HK-2 (cell line): ENCODE data around the gene FIBCD1.

Experiments
- DNase-seq: peaks from one replicate; pipeline ENCODE4 v3.0.0-alpha.2; 2018; ENCODE audit not compliant: unreplicated experiment

FIBCD1 gene, protein sequence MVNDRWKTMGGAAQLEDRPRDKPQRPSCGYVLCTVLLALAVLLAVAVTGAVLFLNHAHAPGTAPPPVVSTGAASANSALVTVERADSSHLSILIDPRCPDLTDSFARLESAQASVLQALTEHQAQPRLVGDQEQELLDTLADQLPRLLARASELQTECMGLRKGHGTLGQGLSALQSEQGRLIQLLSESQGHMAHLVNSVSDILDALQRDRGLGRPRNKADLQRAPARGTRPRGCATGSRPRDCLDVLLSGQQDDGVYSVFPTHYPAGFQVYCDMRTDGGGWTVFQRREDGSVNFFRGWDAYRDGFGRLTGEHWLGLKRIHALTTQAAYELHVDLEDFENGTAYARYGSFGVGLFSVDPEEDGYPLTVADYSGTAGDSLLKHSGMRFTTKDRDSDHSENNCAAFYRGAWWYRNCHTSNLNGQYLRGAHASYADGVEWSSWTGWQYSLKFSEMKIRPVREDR

DNA sequence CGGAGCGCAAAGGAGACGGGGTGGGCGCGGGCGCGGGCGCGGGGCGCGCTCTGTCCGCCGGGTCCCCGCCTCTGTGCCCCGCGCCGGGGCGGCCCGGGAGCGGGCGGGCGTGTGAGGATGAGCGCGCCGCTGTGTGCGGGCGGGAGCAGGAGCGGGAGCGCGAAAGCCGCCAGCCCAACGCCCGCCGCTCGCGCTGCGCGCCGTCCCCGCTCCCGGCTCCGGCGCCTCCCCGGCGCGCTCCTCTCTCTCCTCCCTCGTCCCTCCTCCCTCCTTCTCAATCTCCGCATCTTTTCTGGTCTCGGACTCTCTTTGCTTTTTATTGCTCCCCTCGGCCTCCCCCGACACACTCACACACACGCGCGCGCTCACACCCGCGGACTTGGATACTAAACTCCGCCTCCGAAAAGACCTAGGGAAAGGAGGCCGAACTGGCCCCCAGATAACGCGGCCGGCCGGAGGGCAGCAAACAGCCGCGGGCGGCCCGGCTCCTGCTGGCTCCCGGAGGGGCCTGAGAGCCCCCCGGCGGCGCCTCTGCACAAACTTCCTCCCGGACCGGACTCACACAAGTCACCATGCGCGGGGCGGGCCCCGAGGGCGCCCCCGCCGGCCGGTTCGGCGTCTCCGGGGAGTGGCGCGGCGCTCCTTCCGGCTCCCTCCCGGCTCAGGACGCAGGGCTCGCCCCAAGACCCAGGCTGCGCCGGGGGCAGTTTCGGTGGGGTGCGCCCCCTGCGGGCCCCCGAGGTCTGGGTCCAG is at the start of gene FIBCD1:
Gene FIBCD1, minus strand, starts transcription at position 596 of the 753 bp plus-strand sequence. CDS start 640 bp downstream, outside the sequence.
- DNase-seq = peak; percentile 67

DNA sequence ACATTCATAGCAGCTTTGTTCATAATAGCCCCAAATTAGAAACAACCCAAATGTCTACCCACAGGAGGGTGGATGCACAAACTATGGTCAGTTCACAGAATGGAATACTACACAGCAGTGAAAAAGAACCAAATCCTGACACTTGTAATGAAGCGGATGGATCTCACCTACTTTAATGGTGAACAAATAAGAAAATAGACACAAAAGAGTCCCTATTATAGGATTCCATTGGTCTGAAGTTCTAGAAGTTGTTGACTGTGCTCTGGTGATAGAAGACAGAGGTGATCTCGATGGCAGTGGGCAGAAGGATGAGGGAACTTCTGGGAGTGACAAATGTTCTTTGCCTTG is 49.3 kb upstream of the FIBCD1 start:
- no peak for DNase-seq

GRCh38 chr9:130987738-130988399 is 48.8 kb upstream of the FIBCD1 start:
- DNase-seq = no peak

GRCh38 chr9:130987054-130987453 is 48.0 kb upstream of the FIBCD1 start:
- no peak for DNase-seq

GRCh38 chr9:130986356-130986965 is 47.4 kb upstream of the FIBCD1 start:
- DNase-seq = no peak

GRCh38 chr9:130985606-130986162 is 46.6 kb upstream of the FIBCD1 start:
- DNase-seq = no peak

DNA sequence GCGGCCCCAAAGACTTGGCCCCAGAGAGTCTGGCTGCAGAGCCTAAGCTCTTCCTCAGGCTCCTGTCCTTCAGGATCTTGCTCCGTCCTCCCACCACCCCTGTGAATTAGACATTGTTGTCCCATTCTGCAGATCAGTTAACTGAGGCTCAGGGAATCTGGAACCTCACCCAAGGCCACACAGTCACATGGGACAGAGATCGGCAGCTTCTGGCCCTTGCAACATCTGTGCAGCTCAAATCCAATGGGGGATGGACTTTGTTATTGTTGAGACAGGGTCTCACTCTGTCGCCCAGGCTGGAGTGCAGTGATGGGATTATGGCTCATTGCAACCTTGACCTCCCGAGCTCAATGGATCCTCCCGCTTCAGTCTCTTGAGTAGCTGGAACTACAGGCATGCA is 46.0 kb upstream of the FIBCD1 start:
- no peak for DNase-seq

- no peak for DNase-seq
Observed at GRCh38 chr9:130984521-130984920, 45.5 kb upstream of the FIBCD1 start.

DNA sequence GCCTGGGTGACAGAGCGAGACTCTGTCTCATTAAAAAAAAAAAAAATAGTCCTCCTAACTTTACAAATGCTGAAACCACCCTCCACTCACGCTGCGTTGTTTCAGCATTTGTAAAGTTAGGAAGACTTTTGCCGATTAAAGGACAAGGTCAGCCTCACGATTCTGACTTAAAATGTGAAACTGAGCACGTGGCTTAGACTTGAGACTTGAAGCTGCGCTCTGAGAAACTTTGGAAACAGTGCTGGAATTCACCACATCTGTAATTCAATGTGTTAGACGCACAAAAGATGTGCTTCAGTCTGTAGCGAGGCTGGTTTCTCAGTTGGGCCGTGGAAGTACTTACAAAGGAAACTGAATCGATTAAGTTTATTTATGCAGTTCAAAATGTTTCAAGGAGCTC is 44.9 kb upstream of the FIBCD1 start:
- no peak for DNase-seq

GRCh38 chr9:130983359-130983670 is 44.3 kb upstream of the FIBCD1 start:
- DNase-seq = no peak

- no peak for DNase-seq
Observed at GRCh38 chr9:130982636-130983358, 43.8 kb upstream of the FIBCD1 start.

DNA sequence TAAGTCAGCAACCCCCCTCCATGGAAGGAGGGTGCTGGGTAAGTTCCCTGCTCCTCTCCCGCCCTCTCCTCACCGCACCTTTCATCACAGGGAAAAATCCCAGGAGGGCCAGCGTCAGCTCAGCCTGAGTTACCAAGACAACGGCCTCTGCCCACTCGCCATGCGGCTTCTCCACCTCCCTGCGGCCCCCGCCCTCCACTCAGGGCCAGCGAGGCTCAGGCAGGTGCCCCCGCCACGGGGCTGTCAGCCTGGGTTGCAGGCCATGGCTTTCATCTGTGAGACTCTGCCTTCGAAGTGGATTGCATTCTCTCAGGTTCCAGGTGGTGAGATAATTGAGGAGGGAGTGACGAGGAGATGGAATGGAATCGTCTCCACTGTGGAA is 42.7 kb upstream of the FIBCD1 start:
- no peak for DNase-seq

- DNase-seq = no peak
Observed at GRCh38 chr9:130981002-130981755, 42.1 kb upstream of the FIBCD1 start.

DNA sequence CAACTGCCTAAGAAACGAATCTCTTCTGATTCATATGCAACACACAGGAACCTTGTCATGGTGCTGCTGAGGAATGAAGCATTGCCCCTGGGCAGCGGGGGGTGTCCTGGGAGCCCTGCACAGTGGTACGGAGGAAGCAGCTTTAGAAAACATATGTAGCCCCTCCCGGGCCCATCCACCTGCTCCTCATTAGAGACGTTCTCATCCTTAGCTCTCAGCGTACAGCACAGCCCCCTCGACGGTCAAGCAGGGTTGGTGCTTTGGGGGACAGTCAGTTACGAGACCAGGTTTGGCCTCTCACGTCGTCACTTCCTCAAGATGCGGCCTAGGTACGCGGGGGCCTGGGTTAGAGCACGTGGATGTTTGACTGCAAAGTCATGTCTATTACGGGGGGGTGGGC is 41.5 kb upstream of the FIBCD1 start:
- DNase-seq = no peak

DNA sequence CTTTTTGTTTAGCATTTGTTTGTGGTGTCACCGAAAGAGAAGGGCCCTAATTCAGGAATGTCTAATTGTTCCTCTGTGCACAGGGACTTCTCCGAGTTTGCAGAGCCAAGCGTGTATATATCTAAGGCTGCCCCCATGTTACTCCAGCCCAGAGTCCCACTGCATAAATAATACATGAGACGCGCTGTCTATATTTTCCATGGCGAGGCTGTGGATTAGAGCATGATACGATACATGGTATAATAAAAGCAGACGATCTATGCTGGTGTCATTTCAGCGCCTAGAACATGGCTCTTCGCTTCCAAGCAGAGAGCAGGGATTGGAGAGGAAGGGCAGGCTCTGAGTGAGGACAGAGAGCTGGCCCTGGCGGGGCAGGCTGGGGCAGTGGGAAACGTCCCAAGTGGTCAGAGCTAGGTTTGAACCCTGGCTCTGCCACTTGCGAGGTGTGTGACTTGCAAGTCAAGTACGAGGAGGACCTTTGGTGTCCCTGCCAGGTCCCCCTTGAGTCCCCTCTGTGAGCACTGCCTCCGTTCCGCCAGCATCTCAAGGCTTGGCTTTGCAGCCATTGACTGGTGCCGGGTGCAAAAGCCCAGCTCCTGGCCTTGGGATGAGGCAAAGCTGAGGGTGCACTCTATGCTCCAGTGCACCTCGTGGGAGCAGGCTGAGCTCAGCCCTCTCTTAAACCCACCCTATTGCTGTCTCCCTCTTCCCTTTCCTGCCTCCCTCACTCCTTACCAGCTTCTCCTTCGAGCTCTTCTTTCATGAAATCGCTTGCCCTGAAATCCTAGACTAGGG is 40.7 kb upstream of the FIBCD1 start:
- no peak for DNase-seq

GRCh38 chr9:130977811-130978221 is 38.8 kb upstream of the FIBCD1 start:
- no peak for DNase-seq

DNA sequence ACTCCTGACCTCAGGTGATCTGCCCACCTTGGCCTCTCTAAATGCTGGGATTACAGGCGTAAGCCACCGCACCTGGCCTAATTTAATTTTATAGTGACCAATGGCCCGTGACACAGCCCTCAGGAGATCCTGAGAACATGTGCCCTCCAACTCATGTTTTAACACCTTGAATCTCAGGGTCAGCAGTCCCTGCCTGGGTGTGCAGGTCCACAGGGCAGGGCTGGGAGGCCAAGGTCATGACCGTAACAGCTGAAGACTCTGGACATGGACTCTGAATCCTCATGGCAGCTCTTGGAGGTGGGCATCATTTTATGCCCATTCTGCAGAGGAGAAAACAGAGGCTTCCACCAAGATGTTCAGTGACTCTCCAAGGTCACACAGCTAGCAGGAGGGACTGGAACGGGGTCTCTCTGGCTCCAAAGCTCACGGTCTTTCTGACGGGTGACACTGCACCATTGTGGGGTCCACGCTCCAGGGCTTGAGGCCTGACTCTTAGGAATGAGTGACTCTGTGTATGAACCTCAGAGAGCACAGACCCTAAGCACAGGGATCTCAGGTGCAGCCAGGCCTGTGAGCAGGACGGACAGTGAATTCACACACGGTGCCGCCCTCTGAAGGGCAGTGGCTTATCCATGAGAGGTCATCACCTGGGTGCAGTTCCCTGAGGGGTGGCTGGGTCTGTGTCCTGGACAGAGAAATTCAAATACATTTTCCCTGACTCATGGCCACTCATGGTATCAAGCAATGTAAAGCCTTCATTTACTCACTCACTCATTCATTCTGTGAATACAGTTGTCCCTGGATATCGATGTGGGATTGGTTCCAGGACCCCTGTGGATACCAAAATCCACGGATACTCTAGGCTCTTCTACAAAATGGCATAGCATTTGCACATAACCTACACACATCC is 37.1 kb upstream of the FIBCD1 start:
- no peak for DNase-seq

GRCh38 chr9:130975156-130975555 is 36.1 kb upstream of the FIBCD1 start:
- no peak for DNase-seq

- no peak for DNase-seq
Observed at GRCh38 chr9:130974697-130975096, 35.6 kb upstream of the FIBCD1 start.
